SK-N-SH (cell line): ENCODE measurements around the gene SLC6A17. TPM values are rescaled to one million over a fixed set of nuclear protein-coding genes. Genes with fewer than 3 reads are reported as not detected.
A peak's percentile ranks its signal among the peaks of the same experiment; 100 is the strongest.

ENCODE experiments used
- CTCF ChIA-PET: fragments of 300-600, 350-600 bp; formaldehyde crosslinking; extraction: SDS; loops from one replicate; lab custom pipeline; 2021; lab: Yijun Ruan, JAX
- POLR2A ChIA-PET: fragments of 350-600 bp; sonication (Branson Sonifier 250); formaldehyde crosslinking; extraction: SDS; loops from one replicate; lab custom pipeline; 2020; ENCODE audit warnings: antibody characterized with exemption, inconsistent platforms; lab: Yijun Ruan, JAX
- DNase-seq: peaks from one replicate; pipeline ENCODE4 v3.0.0; 2012
- H2AFZ ChIP-seq: fragments of 200-600 bp; sonication (generic); 2 replicates; pipeline ENCODE4 v1.8.1; 2016; ENCODE audit warnings: antibody characterized with exemption, mild to moderate bottlenecking, low read depth
- H3F3A ChIP-seq: fragments of 200-600 bp; sonication (generic); replicated peaks from 2 replicates; pipeline ENCODE3; 2016; ENCODE audit warnings: antibody characterized with exemption, mild to moderate bottlenecking; ENCODE audit not compliant: insufficient read depth
- H3K27ac ChIP-seq, 2 experiments: fragments of 200-500 bp in 1 of 2; fragments of 200-600 bp in 1 of 2; sonication (Bioruptor generic) in 1 of 2; sonication (generic), shearing (Covaris generic) in 1 of 2; 2 replicates each; pipeline versions ENCODE4 v1.5.1 to v1.6.1; 2014 to 2016; ENCODE audit warnings: low read depth in 2 of 2, inconsistent platforms in 1 of 2, low read length in 1 of 2, mild to moderate bottlenecking in 1 of 2, mixed read lengths in 1 of 2
- H3K27me3 ChIP-seq: fragments of 200-600 bp; sonication (generic), shearing (Covaris generic); 2 replicates; pipeline ENCODE4 v1.6.1; 2016; ENCODE audit warnings: mixed run types; ENCODE audit not compliant: insufficient read depth
- H3K36me3 ChIP-seq, 2 experiments: fragments of 200-500 bp in 1 of 2; fragments of 200-600 bp in 1 of 2; sonication (Bioruptor generic) in 1 of 2; sonication (generic) in 1 of 2; replicated peaks in 1 of 2; 2 replicates each; pipeline versions ENCODE3 to v1.5.1; 2014 to 2016; ENCODE audit warnings: low read length in 1 of 2, mild to moderate bottlenecking in 1 of 2; ENCODE audit not compliant: insufficient read depth in 2 of 2, control insufficient read depth in 1 of 2
- H3K4me1 ChIP-seq, 2 experiments: fragments of 200-500 bp in 1 of 2; fragments of 200-600 bp in 1 of 2; sonication (Bioruptor generic) in 1 of 2; sonication (generic), shearing (Covaris generic) in 1 of 2; 2 replicates each; pipeline versions ENCODE4 v1.5.1 to v1.6.1; 2014 to 2016; ENCODE audit warnings: low read depth in 1 of 2, low read length in 1 of 2, mixed run types in 1 of 2; ENCODE audit not compliant: insufficient read depth in 2 of 2, control insufficient read depth in 1 of 2
- H3K4me2 ChIP-seq: fragments of 200-600 bp; sonication (generic), shearing (Covaris generic); 2 replicates; pipeline ENCODE4 v1.6.1; 2017; ENCODE audit warnings: mixed run types
- H3K4me3 ChIP-seq, 2 experiments: fragments of 200-500 bp in 1 of 2; fragments of 200-600 bp in 1 of 2; sonication (Bioruptor generic) in 1 of 2; sonication (generic), shearing (Covaris generic) in 1 of 2; 2 replicates each; pipeline versions ENCODE4 v1.5.1 to v1.8.1; 2014 to 2016; ENCODE audit warnings: low read depth in 2 of 2, inconsistent platforms in 1 of 2, low read length in 1 of 2, mild to moderate bottlenecking in 1 of 2, mixed read lengths in 1 of 2, moderate library complexity in 1 of 2
- H3K79me2 ChIP-seq: fragments of 200-600 bp; sonication (generic); 2 replicates; pipeline ENCODE4 v1.8.1; 2017; ENCODE audit warnings: mild to moderate bottlenecking; ENCODE audit not compliant: insufficient read depth
- H3K9ac ChIP-seq: fragments of 200-600 bp; sonication (generic); 2 replicates; pipeline ENCODE4 v1.6.1; 2017; ENCODE audit warnings: mixed run types
- H3K9me2 ChIP-seq: fragments of 200-600 bp; sonication (generic); 2 replicates; pipeline ENCODE4 v1.6.1; 2017; ENCODE audit warnings: mixed run types
- H3K9me3 ChIP-seq: fragments of 200-600 bp; sonication (generic); 2 replicates; pipeline ENCODE4 v1.6.1; 2017; ENCODE audit warnings: mixed run types, mild to moderate bottlenecking, moderate library complexity
- H4K20me1 ChIP-seq: fragments of 200-600 bp; sonication (generic); 2 replicates; pipeline ENCODE4 v1.6.1; 2017; ENCODE audit warnings: mild to moderate bottlenecking, mixed run types; ENCODE audit not compliant: insufficient read depth
- CHD2 ChIP-seq: fragments of 150-350 bp; IDR thresholded peaks from 2 replicates; pipeline ENCODE4 v1.6.1; 2018; ENCODE audit warnings: low read length; ENCODE audit not compliant: partially characterized antibody
- CTCF ChIP-seq: fragments of 200-600 bp; sonication (generic); IDR thresholded peaks from 2 replicates; pipeline ENCODE4 v1.6.1; 2017; ENCODE audit warnings: antibody characterized with exemption, mild to moderate bottlenecking, moderate library complexity
- EP300 ChIP-seq, 2 experiments: IDR thresholded peaks; 2 replicates each; pipeline versions ENCODE4 v1.4.0 to v1.6.1; 2012; ENCODE audit warnings: borderline replicate concordance in 1 of 2, low read depth in 1 of 2, low read length in 1 of 2
- FOSL2 ChIP-seq: IDR thresholded peaks from 2 replicates; pipeline ENCODE4 v1.4.0; 2012; ENCODE audit warnings: low read depth, mild to moderate bottlenecking, moderate library complexity, borderline replicate concordance
- GABPA ChIP-seq: IDR thresholded peaks from 2 replicates; pipeline ENCODE4 v1.4.0; 2012; ENCODE audit warnings: low read depth, mild to moderate bottlenecking
- GATA2 ChIP-seq: sonication (generic); formaldehyde crosslinking; IDR thresholded peaks from 2 replicates; pipeline ENCODE4 v1.5.0; 2020; ENCODE audit warnings: mild to moderate bottlenecking, missing genetic modification reagents
- IRF3 ChIP-seq: fragments of 150-350 bp; IDR thresholded peaks from 2 replicates; pipeline ENCODE4 v1.6.1; 2016; ENCODE audit warnings: mild to moderate bottlenecking, low read depth, low read length
- MEF2A ChIP-seq: IDR thresholded peaks from 2 replicates; pipeline ENCODE4 v1.4.0; 2012; ENCODE audit warnings: low read depth, borderline replicate concordance
- NRF1 ChIP-seq: IDR thresholded peaks from 2 replicates; pipeline ENCODE4 v1.6.1; 2012; ENCODE audit warnings: low read depth, mild to moderate bottlenecking, low read length
- PBX3 ChIP-seq: IDR thresholded peaks from 2 replicates; pipeline ENCODE4; 2012
- POLR2AphosphoS5 ChIP-seq: IDR thresholded peaks from 2 replicates; pipeline ENCODE4 v1.6.1; 2012; ENCODE audit warnings: low read depth, low read length
- RAD21 ChIP-seq: IDR thresholded peaks from 2 replicates; pipeline ENCODE4 v1.6.1; 2012; ENCODE audit warnings: mild to moderate bottlenecking, low read length
- RCOR1 ChIP-seq: fragments of 150-350 bp; IDR thresholded peaks from 2 replicates; pipeline ENCODE4 v1.6.1; 2017; ENCODE audit warnings: antibody characterized with exemption, low read length
- SMC3 ChIP-seq: IDR thresholded peaks from 2 replicates; pipeline ENCODE4 v1.6.1; 2012; ENCODE audit warnings: low read depth, low read length, improper control_type of control experiment
- WGBS: methylation state at CpG from one replicate; pipeline ENCODE4 v1.1.6; 2017; ENCODE audit warnings: low lambda C conversion rate; 5-methylcytosine and 5-hydroxymethylcytosine counted together
- polyA plus RNA-seq, 3 experiments: library from polyadenylated mRNA; depleted of rRNA; stranded (reverse); fragments of >200 nt; gene quantifications; 2 replicates each; pipeline ENCODE4 v1.2.3, GENCODE V29; 2012

Gene SLC6A17
- polyA plus RNA-seq, 1 of the 3 experiments (the other 2 are of a cell fraction), result 0.67 TPM

GRCh38 chr1:110207831-110208230, 57.5 kb downstream of the SLC6A17 start:
- DNase-seq, result peak; percentile 89
- TF ChIP-seq RCOR1, result no peak
- TF ChIP-seq NRF1, result 0 out of 2 replicates have a peak, but pooled peaks have one; percentile 11
- peak; percentile 91 for TF ChIP-seq CTCF
- TF ChIP-seq MEF2A, result no peak
- no peak for TF ChIP-seq FOSL2
- TF ChIP-seq GATA2, result no peak
- no peak for TF ChIP-seq CHD2
- TF ChIP-seq POLR2AphosphoS5, result no peak
- TF ChIP-seq SMC3, result peak; percentile 97
- no peak for TF ChIP-seq GABPA
- no peak for TF ChIP-seq PBX3
- TF ChIP-seq IRF3, result no peak
- TF ChIP-seq EP300 (IDR thresholded peaks at IDR 0.05; ENCODE audit: borderline replicate concordance in 1 of 2, low read depth in 1 of 2, low read length in 1 of 2), result no peak
- TF ChIP-seq RAD21, result peak; percentile 97
- 23% methylated on average over 5 of the region's 5 CpGs for WGBS
- POLR2A ChIA-PET, result interaction anchor here (0.6 to 1.7 kb wide), 5 partner anchors 32 to 130 kb away, joined by 3 to 7 read pairs (median 3); no protein-coding TSS in a partner anchor
- Histone ChIP-seq H3K9ac (no peak overlapping the region), H2AFZ (no peak overlapping the region), H4K20me1 (no peaks in the 10 kb centered on the region), H3K4me2 (no peak overlapping the region), H3K4me3 (no peak overlapping the region), H3K36me3 (no peaks in the 10 kb centered on the region), H3K79me2 (no peaks in the 10 kb centered on the region), H3K9me2 (no peaks in the 10 kb centered on the region), H3K4me1 (peaks cover 0 to 38% of the 10 kb centered on the region in 2 experiments; a peak in 1 of 4 replicates), H3K27ac (no peak overlapping the region), H3F3A (peaks cover 4% of the 10 kb centered on the region), H3K27me3 (peaks cover 21% of the 10 kb centered on the region), H3K9me3 (no peaks in the 10 kb centered on the region)
- CTCF ChIA-PET, result interaction anchor here (0.6 to 19.1 kb wide), 79 partner anchors 9 to 579 kb away, joined by 3 to 1300 read pairs (median 6); partner anchors contain the start of genes LAMTOR5 and RBM15
